IPS-11a (cell line): Measurements from ENCODE around the gene MAMLD1.

ENCODE experiments used
- H3K4me3 ChIP-seq: one replicate; pipeline ENCODE4 v1.5.1; 2013; ENCODE audit warnings: low read depth, low read length, control low read depth

The MAMLD1 gene

GRCh38 chrX:150456941-150457340, 93.8 kb downstream of the MAMLD1 start:
- H3K4me3 ChIP-seq: no peak overlapping the region

GRCh38 chrX:150459196-150459595, 96.1 kb downstream of the MAMLD1 start:
- H3K4me3 ChIP-seq: no peak overlapping the region

- H3K4me3 ChIP-seq: no peak overlapping the region
Observed at GRCh38 chrX:150460063-150460462, 96.9 kb downstream of the MAMLD1 start.

GRCh38 chrX:150460781-150461180, 97.7 kb downstream of the MAMLD1 start:
- H3K4me3 ChIP-seq: no peak overlapping the region

- no peak overlapping the region for H3K4me3 ChIP-seq
Observed at GRCh38 chrX:150463566-150463965, 100.4 kb downstream of the MAMLD1 start.

- H3K4me3 ChIP-seq: no peak overlapping the region
Observed at GRCh38 chrX:150464001-150464400, 100.9 kb downstream of the MAMLD1 start.

- no peak overlapping the region for H3K4me3 ChIP-seq
Observed at GRCh38 chrX:150465326-150465725, 102.2 kb downstream of the MAMLD1 start.

- no peak overlapping the region for H3K4me3 ChIP-seq
Observed at GRCh38 chrX:150465881-150466775, 103.0 kb downstream of the MAMLD1 start.

GRCh38 chrX:150472306-150472705, 109.2 kb downstream of the MAMLD1 start:
- H3K4me3 ChIP-seq: no peak overlapping the region

GRCh38 chrX:150473371-150473770, 110.3 kb downstream of the MAMLD1 start:
- no peak overlapping the region for H3K4me3 ChIP-seq

GRCh38 chrX:150475461-150475860, 112.3 kb downstream of the MAMLD1 start:
- no peak overlapping the region for H3K4me3 ChIP-seq

- H3K4me3 ChIP-seq: no peak overlapping the region
Observed at GRCh38 chrX:150476164-150476699, 113.1 kb downstream of the MAMLD1 start.

GRCh38 chrX:150477371-150477770, 114.3 kb downstream of the MAMLD1 start:
- no peak overlapping the region for H3K4me3 ChIP-seq

GRCh38 chrX:150478496-150479492, 115.7 kb downstream of the MAMLD1 start:
- H3K4me3 ChIP-seq: no peak overlapping the region

- H3K4me3 ChIP-seq: no peak overlapping the region
Observed at GRCh38 chrX:150482537-150483206, 119.6 kb downstream of the MAMLD1 start.

- no peak overlapping the region for H3K4me3 ChIP-seq
Observed at GRCh38 chrX:150483356-150483985, 120.4 kb downstream of the MAMLD1 start.

- no peak overlapping the region for H3K4me3 ChIP-seq
Observed at GRCh38 chrX:150486011-150486410, 122.9 kb downstream of the MAMLD1 start.

- H3K4me3 ChIP-seq: no peak overlapping the region
Observed at GRCh38 chrX:150487369-150488094, 124.4 kb downstream of the MAMLD1 start.

- H3K4me3 ChIP-seq: no peak overlapping the region
Observed at GRCh38 chrX:150489359-150490015, 126.4 kb downstream of the MAMLD1 start.
